B cell (primary cell): ENCODE results near the gene FSTL3. TPM values are rescaled to one million over a fixed set of nuclear protein-coding genes. Genes with fewer than 3 reads are reported as not detected.

Source experiments
- ATAC-seq: fragments of 200-7000 bp; cut with Tn5 transposase; one replicate; pipeline ENCODE4 v1.10.0; 2021; ENCODE audit warnings: low read depth, mild to moderate bottlenecking, moderate number of reproducible peaks, moderate library complexity
- CTCF ChIA-PET: fragments of 350-600 bp; sonication (Branson Sonifier 250); formaldehyde crosslinking; loops from one replicate; lab custom pipeline; 2021; ENCODE audit warnings: antibody characterized with exemption, inconsistent platforms; lab: Charles Lee
- POLR2A ChIA-PET: fragments of 350-600 bp; sonication (Branson Sonifier 250); formaldehyde crosslinking; loops from one replicate; lab custom pipeline; 2021; ENCODE audit warnings: antibody characterized with exemption; lab: Charles Lee
- DNase-seq: peaks from one replicate; pipeline ENCODE4 v3.0.0; 2013
- H2AFZ ChIP-seq: 2 replicates; pipeline ENCODE4 v1.6.1; 2012; ENCODE audit warnings: mild to moderate bottlenecking, low read depth, low read length; ENCODE audit not compliant: insufficient read depth, poor library complexity, severe bottlenecking
- H3K27ac ChIP-seq, 2 donors: 1 replicate in 1 of 2; 2 replicates in 1 of 2; pipeline ENCODE4 v1.5.1; 2012 to 2013; ENCODE audit warnings: low read length in 2 of 2, mild to moderate bottlenecking in 2 of 2, moderate library complexity in 1 of 2
- H3K27me3 ChIP-seq, 4 experiments: fragments of 200-600 bp in 1 of 4; sonication (generic) in 1 of 4; replicated peaks in 1 of 4; 1 replicate in 2 of 4; 2 replicates in 2 of 4; pipeline versions ENCODE4 v1.6.1 to v1.7.0; 2013 to 2016; ENCODE audit warnings: low read length in 3 of 4, mild to moderate bottlenecking in 2 of 4, mixed read lengths in 1 of 4, moderate library complexity in 1 of 4; ENCODE audit not compliant: insufficient read depth in 4 of 4, control insufficient read depth in 3 of 4; ENCODE audit errors: control extremely low read depth in 1 of 4
- H3K36me3 ChIP-seq, 2 experiments: replicated peaks in 1 of 2; 1 replicate in 1 of 2; 2 replicates in 1 of 2; pipeline versions ENCODE4 v1.6.1 to v1.7.1; 2013; ENCODE audit warnings: low read length in 1 of 2; ENCODE audit not compliant: insufficient read depth in 2 of 2, control insufficient read depth in 1 of 2; ENCODE audit errors: control extremely low read depth in 1 of 2, extremely low read depth in 1 of 2
- H3K4me1 ChIP-seq, 2 donors: fragments of 200-600 bp in 1 of 2; sonication (generic) in 1 of 2; 1 replicate in 1 of 2; 2 replicates in 1 of 2; pipeline versions ENCODE4 v1.5.1 to v1.6.1; 2013 to 2017; ENCODE audit warnings: low read length in 2 of 2; ENCODE audit not compliant: control insufficient read depth in 2 of 2, insufficient read depth in 2 of 2
- H3K4me2 ChIP-seq: replicated peaks from 2 replicates; pipeline ENCODE3; 2012; ENCODE audit warnings: mild to moderate bottlenecking, low read depth, low read length; ENCODE audit not compliant: poor library complexity, severe bottlenecking
- H3K4me3 ChIP-seq, 5 experiments: fragments of 200-600 bp in 1 of 5; sonication (generic) in 1 of 5; 1 replicate in 3 of 5; 2 replicates in 2 of 5; pipeline versions ENCODE4 v1.5.1 to v1.7.0; 2011 to 2016; ENCODE audit warnings: low read length in 4 of 5, mild to moderate bottlenecking in 4 of 5, low read depth in 2 of 5, control low read depth in 1 of 5, moderate library complexity in 1 of 5; ENCODE audit not compliant: insufficient read depth in 1 of 5; ENCODE audit errors: control extremely low read depth in 1 of 5, extremely low read depth in 1 of 5
- H3K79me2 ChIP-seq: fragments of 200-600 bp; sonication (generic); one replicate; pipeline ENCODE4 v1.6.0; 2016; ENCODE audit warnings: low read length; ENCODE audit not compliant: control insufficient read depth, insufficient read depth
- H3K9ac ChIP-seq: fragments of 200-600 bp; sonication (generic); 2 replicates; pipeline ENCODE4 v1.6.1; 2017; ENCODE audit warnings: mild to moderate bottlenecking, low read length, moderate library complexity
- H3K9me3 ChIP-seq, 3 donors: one replicate each; pipeline versions ENCODE4 v1.6.1 to v1.7.1; 2013; ENCODE audit warnings: low read length in 2 of 3; ENCODE audit not compliant: control insufficient read depth in 2 of 3, insufficient read depth in 1 of 3; ENCODE audit errors: control extremely low read depth in 1 of 3
- H4K20me1 ChIP-seq: 2 replicates; pipeline ENCODE4 v1.6.0; 2012; ENCODE audit warnings: mild to moderate bottlenecking, low read length; ENCODE audit not compliant: insufficient read depth, control insufficient read depth, poor library complexity, severe bottlenecking
- H3K27ac Mint-ChIP-seq: one replicate; pipeline ENCODE4 v1.8.0; 2021; ENCODE audit warnings: mixed read lengths
- H3K27me3 Mint-ChIP-seq: one replicate; pipeline ENCODE4 v1.8.0; 2021; ENCODE audit warnings: mixed read lengths
- H3K4me1 Mint-ChIP-seq: one replicate; pipeline ENCODE4 v1.8.0; 2021; ENCODE audit warnings: mixed read lengths
- H3K4me3 Mint-ChIP-seq: one replicate; pipeline ENCODE4 v1.8.0; 2021; ENCODE audit warnings: mixed read lengths
- H3K9me3 Mint-ChIP-seq: one replicate; pipeline ENCODE4 v1.8.0; 2022; ENCODE audit warnings: mixed read lengths; ENCODE audit not compliant: insufficient read depth
- CTCF ChIP-seq: fragments of 200-600 bp; IDR thresholded peaks from one replicate; pipeline ENCODE4 v1.8.0; 2022; ENCODE audit warnings: antibody characterized with exemption, mild to moderate bottlenecking
- EZH2 ChIP-seq: IDR thresholded peaks from 2 replicates; pipeline ENCODE4 v1.6.1; 2012; ENCODE audit warnings: borderline replicate concordance, low read depth, mild to moderate bottlenecking, moderate library complexity, low read length; ENCODE audit not compliant: insufficient read depth, poor library complexity, severe bottlenecking
- WGBS: methylation state at CpG from one replicate; pipeline ENCODE4 v1.1.5; 2013; ENCODE audit warnings: missing lambda C conversion rate; ENCODE audit not compliant: insufficient coverage; 5-methylcytosine and 5-hydroxymethylcytosine counted together
- intact Hi-C: fragments of 100-400 bp; cut with micrococcal nuclease; formaldehyde crosslinking; loops from one replicate; pipeline ENCODE4 v1.10.0; 2022
- polyA plus RNA-seq: library from polyadenylated mRNA; depleted of rRNA; stranded (reverse); fragments of >200 nt; gene quantifications from 2 replicates; pipeline ENCODE4 v1.2.3, GENCODE V29; 2012
- total RNA-seq, 2 donors: library from RNA; stranded (reverse); fragments of 120-200 nt in 1 of 2; gene quantifications; 1 replicate in 1 of 2; 2 replicates in 1 of 2; pipeline versions ENCODE4 v1.2.3 to v1.2.4, GENCODE V29; 2013 to 2022

FSTL3 gene
- total and polyA plus RNA-seq, 2 donors (not counting 1 experiment from before 2014, with no cell fraction given): 2.6 to 5.8 TPM

- Histone ChIP-seq H3K4me2 (peak overlapping the region; percentile 96), H3K27ac (peak overlapping the region; percentile 87 to 97), H3K4me1 (peaks cover 33 to 67% of the 10 kb centered on the region in 2 donors), H3K9ac (peak overlapping the region; percentile 79), H3K79me2 (peaks cover 63% of the 10 kb centered on the region), H3K9me3 (peaks cover 0 to 4% (median 0%) of the 10 kb centered on the region in 3 donors), H4K20me1 (peaks cover 54% of the 10 kb centered on the region), H3K4me3 (peak overlapping the region; percentile 65 to 94 (median 82)), H3K36me3 (peaks cover 0 to 20% of the 10 kb centered on the region in 2 experiments), H3K27me3 (no peaks in the 10 kb centered on the region), H2AFZ (peak overlapping the region; percentile 90)
- peaks cover 51% of the 10 kb centered on the region for H3K4me1 Mint-ChIP-seq
- peak overlapping the region; percentile 96 for H3K4me3 Mint-ChIP-seq
- H3K9me3 Mint-ChIP-seq: no peaks in the 10 kb centered on the region
- ChIA-PET CTCF (interaction anchor here (1.0 to 1.9 kb wide), 3 partner anchors 18 to 75 kb away, joined by 3 to 17 read pairs (median 8); no protein-coding TSS in a partner anchor), POLR2A (interaction anchor here (0.6 to 1.4 kb wide), 5 partner anchors 14 to 165 kb away, joined by 3 to 20 read pairs (median 4); partner anchors contain the start of gene AZU1)
- H3K27me3 Mint-ChIP-seq: no peaks in the 10 kb centered on the region
- no peak for TF ChIP-seq EZH2
- TF ChIP-seq CTCF: no peak
- intact Hi-C loops: loop anchor here (2.0 to 10.0 kb wide), 3 partner anchors 30 to 262 kb away; partner anchors contain the start of genes ARID3A, CDC34 and POLRMT
- under 1% methylated on average over 81 of the region's 81 CpGs for WGBS
- H3K27ac Mint-ChIP-seq: peak overlapping the region; percentile 98
- ATAC-seq (peak; percentile 16), DNase-seq (peak; percentile 80)
Observed at GRCh38 chr19:662207-662961, 13.8 kb upstream of the FSTL3 start.
